Measurements from ENCODE around the gene SPATA33.

DNA sequence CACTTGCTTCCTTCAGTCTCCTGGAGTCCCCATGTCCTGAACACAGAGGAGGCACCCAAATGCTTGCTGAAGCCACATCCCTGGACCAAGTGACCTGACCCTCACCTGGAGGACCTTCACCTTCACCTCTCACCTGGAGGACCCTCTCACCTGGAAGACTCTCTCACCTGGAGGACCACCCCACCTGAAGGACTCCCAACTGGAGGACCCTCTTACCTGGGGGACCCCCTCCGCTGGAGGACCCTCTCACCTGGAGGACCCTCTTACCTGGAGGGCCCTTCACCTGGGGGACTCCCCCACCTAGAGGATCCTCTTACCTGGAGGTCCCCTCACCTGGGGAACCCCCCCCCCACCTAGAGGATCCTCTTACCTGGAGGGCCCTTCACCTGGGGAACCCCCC lies 28.3 kb downstream of the SPATA33 start:
- TF ChIP-seq, protein P1, sequence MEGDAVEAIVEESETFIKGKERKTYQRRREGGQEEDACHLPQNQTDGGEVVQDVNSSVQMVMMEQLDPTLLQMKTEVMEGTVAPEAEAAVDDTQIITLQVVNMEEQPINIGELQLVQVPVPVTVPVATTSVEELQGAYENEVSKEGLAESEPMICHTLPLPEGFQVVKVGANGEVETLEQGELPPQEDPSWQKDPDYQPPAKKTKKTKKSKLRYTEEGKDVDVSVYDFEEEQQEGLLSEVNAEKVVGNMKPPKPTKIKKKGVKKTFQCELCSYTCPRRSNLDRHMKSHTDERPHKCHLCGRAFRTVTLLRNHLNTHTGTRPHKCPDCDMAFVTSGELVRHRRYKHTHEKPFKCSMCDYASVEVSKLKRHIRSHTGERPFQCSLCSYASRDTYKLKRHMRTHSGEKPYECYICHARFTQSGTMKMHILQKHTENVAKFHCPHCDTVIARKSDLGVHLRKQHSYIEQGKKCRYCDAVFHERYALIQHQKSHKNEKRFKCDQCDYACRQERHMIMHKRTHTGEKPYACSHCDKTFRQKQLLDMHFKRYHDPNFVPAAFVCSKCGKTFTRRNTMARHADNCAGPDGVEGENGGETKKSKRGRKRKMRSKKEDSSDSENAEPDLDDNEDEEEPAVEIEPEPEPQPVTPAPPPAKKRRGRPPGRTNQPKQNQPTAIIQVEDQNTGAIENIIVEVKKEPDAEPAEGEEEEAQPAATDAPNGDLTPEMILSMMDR (IDR thresholded peaks at IDR 0.05) = no peak
- no peak for TF ChIP-seq EZH2 (IDR thresholded peaks at IDR 0.05; ENCODE audit: borderline replicate concordance, insufficient read depth, low read depth, low read length, poor library complexity, severe bottlenecking)

Data from B cell (primary cell).